Muscle of leg (tissue), 11 donors: ENCODE measurements around the gene RBBP8NL. TPM values are rescaled to one million over a fixed set of nuclear protein-coding genes. Genes with fewer than 3 reads are reported as not detected.

Experiments
- DNase-seq: peaks from one replicate; pipeline ENCODE4 v3.0.0; 2013
- H3K27ac ChIP-seq: one replicate; pipeline ENCODE4 v1.5.1; 2013; ENCODE audit warnings: mild to moderate bottlenecking, low read length, control low read depth
- H3K27me3 ChIP-seq: one replicate; pipeline ENCODE4 v1.6.1; 2013; ENCODE audit warnings: low read length; ENCODE audit not compliant: control insufficient read depth, insufficient read depth
- H3K36me3 ChIP-seq: one replicate; pipeline ENCODE4 v1.6.1; 2013; ENCODE audit warnings: low read length; ENCODE audit not compliant: control insufficient read depth, insufficient read depth
- H3K4me1 ChIP-seq: one replicate; pipeline ENCODE4 v1.6.1; 2013; ENCODE audit warnings: low read length; ENCODE audit not compliant: control insufficient read depth, insufficient read depth
- H3K4me3 ChIP-seq: one replicate; pipeline ENCODE4 v1.5.1; 2013; ENCODE audit warnings: low read length, control low read depth
- H3K9me3 ChIP-seq: replicated peaks from 2 replicates; pipeline ENCODE4 v1.6.1; 2013; ENCODE audit warnings: low read depth, low read length; ENCODE audit not compliant: control insufficient read depth
- WGBS: methylation state at CpG from one replicate; pipeline ENCODE4 v1.1.5; 2013; ENCODE audit warnings: missing lambda C conversion rate; ENCODE audit not compliant: insufficient coverage; 5-methylcytosine and 5-hydroxymethylcytosine counted together
- polyA plus RNA-seq, 8 donors: library from polyadenylated mRNA; unstranded; fragments of 120-200 nt; gene quantifications; one replicate each; pipeline versions ENCODE4 v1.2.1 to v1.2.3, GENCODE V29; 2013; ENCODE audit warnings: inconsistent platforms in 1 of 8, low replicate concordance in 1 of 8; ENCODE audit not compliant: insufficient read length in 8 of 8, insufficient read depth in 1 of 8
- total RNA-seq: library from RNA; stranded (reverse); fragments of 120-200 nt; gene quantifications from one replicate; pipeline ENCODE4 v1.2.4, GENCODE V29; 2013

RBBP8NL gene
- total and polyA plus RNA-seq, 9 donors, result 0.04 to 0.68 (median 0.11) TPM; not detected in 4

DNA sequence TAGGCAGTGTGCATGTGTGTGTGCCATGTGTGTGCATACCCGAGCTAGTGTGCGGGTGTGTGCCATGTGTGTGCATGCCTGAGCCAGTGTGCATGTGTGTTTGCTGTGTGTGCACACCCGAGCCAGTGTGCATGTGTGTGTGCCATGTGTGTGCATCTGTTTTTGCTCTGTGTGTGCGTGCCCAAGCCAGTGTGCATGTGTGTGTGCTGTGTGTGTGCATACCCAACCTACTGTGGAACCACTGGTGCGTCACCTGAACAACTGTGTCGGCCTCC is 5.7 kb downstream of the RBBP8NL start:
- Histone ChIP-seq H3K9me3 (no peaks in the 10 kb centered on the region), H3K27me3 (peaks cover 19% of the 10 kb centered on the region), H3K27ac (no peak overlapping the region), H3K36me3 (no peaks in the 10 kb centered on the region), H3K4me1 (peaks cover 3% of the 10 kb centered on the region), H3K4me3 (no peak overlapping the region)
- no peak for DNase-seq
- 93% methylated on average over 6 of the region's 6 CpGs for WGBS

DNA sequence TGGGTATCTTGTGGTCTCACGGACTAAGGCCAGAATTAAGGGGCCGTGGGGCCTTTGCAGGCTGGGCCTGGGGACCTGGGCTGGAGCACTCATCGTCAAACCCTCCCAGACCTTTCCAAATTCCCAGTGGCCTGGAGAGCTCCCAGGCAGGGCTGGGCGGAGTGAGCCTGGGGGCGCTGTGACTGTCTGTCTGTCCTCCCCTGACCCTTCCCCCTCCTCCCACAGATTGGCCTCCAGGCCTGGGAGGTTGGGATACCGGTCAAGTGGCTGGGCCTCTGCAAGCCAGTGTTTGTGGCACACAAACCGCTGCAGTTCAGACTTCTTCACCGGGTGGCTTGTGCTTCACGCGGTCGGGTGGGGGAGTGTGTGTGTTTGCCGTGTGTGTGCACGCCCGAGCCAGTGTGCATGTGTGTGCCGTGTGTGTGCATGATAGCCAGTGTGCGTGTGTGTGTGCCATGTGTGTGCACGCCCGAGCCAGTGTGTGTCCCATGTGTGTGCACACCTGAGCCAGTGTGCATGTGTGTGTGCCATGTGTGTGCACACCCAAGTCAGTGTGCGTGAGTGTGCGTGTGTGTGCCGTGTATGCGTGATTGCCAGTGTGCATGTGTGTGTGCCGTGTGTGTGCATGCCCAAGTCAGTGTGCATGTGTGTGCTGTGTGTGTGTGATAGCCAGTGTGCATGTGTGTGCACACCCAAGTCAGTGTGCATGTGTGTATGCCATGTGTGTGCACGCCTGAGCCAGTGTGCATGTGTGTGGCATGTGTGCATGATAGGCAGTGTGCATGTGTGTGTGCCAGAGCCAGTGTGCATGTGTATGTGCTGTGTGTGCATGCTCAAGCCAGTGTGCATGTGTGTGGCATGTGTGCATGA is 6.3 kb downstream of the RBBP8NL start:
- Histone ChIP-seq H3K9me3 (no peaks in the 10 kb centered on the region), H3K27me3 (peaks cover 21% of the 10 kb centered on the region), H3K36me3 (no peaks in the 10 kb centered on the region), H3K4me3 (no peak overlapping the region), H3K27ac (no peak overlapping the region), H3K4me1 (peaks cover 3% of the 10 kb centered on the region)
- 82% methylated on average over 21 of the region's 24 CpGs for WGBS
- DNase-seq, result no peak

DNA sequence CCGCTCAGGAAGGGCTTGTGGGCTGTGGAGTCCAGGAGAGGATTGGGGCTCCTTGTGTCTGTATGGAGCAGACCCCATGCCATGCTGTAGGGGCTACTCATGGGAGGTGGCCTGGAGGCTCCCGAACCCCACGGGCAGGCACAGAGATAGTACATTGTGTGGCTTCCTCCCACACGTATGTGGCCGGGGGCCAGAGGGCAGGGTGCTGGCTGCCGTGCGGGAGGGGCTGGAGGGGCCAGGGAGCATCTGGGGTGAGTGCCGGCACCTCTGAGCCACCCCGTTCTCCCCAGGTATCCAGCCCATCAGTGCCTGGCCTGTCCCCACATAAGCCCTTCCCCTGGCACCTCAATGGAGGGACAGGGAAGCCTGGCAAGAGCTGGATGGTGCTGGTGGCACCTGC is 7.6 kb downstream of the RBBP8NL start:
- Histone ChIP-seq H3K36me3 (no peaks in the 10 kb centered on the region), H3K4me1 (peaks cover 3% of the 10 kb centered on the region), H3K27ac (no peak overlapping the region), H3K27me3 (peaks cover 21% of the 10 kb centered on the region), H3K4me3 (no peak overlapping the region), H3K9me3 (no peaks in the 10 kb centered on the region)
- no peak for DNase-seq
- WGBS, result 87% methylated on average over 9 of the region's 9 CpGs

DNA sequence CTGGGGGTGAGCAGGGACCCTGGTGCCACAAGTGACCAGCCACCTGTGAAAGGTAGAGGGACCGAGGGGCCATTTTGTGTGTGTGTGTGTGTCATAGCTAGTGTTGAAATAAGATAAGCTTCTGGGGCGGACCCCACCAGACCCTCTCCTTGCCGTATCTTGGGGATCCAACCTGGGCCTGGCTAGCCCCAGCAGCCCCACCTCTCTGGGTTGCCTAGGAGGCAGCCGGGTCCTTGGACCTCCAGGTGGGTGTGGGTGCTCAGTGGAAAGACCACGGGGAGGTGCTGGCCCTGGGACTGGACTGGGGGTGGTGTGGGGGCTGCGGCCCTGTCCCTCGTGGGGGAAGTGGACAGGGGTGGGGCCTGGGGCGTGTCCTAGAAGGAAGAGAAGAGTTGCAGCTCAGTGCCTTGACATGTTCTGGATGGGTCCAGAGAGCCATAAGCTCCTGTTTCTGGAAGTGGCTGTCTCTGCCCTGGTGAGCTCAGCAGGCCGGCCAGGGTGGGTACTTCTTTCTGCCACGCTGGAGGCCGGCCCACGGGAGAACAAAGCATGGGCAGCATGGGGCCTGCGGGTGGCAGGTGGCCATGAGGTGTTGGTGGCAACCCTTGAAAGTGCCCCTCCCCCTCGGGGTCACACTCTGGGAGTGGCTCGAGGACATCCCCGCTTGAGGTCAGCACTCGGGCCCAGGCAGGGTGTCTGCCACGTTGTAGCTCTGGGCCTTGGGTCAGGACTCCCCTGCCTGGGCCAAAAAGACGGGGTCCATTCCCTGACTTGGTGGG is 8.4 kb downstream of the RBBP8NL start:
- 74% methylated on average over 17 of the region's 19 CpGs for WGBS
- peaks cover 16% of the 10 kb centered on the region for H3K27me3 ChIP-seq
- peaks cover 5% of the 10 kb centered on the region for H3K4me1 ChIP-seq

DNA sequence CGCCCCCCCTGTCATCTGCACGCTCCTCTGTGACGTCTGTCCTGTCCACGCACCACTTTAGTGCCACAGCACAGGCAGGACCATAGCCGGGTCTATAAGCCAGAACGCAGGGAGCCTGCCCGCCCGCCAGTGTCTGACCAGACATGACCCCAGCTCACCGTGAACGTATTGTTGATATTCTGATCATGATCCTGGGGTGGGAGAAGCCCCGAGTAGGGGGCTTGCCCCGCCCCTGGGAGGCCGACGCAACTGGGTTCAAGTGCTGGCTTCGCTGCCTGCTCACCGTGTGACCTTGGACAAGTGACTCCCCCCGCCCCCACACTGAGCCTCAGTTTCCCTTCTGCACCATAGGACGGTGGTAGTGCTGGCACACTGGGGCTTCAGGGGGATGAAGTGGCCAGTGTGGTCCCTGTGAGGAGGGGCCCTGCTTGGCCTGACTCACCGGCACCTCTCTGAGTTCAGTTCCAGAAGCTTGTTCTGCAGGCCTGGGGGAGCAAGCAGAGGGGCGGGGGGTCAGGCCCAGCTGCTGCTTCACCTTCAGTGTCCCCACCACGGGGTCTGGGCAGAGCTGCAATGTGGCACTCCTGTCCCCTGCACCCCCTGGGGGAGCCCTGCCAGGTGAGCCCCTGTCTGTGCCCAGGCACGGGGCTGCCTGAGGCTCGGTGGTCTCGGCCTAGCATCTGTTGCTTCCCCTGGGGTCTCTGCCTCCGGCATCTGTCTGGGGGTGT is 9.2 kb downstream of the RBBP8NL start:
- peaks cover 9% of the 10 kb centered on the region for H3K27me3 ChIP-seq
- H3K4me1 ChIP-seq, result peaks cover 3% of the 10 kb centered on the region
- no peak overlapping the region for H3K4me3 ChIP-seq
- DNase-seq, result no peak
- no peaks in the 10 kb centered on the region for H3K36me3 ChIP-seq
- no peaks in the 10 kb centered on the region for H3K9me3 ChIP-seq
- no peak overlapping the region for H3K27ac ChIP-seq
- WGBS, result 82% methylated on average over 21 of the region's 25 CpGs

More for the DNA sequence above, 8.4 kb downstream of the RBBP8NL start:
- Histone ChIP-seq H3K36me3 (no peaks in the 10 kb centered on the region), H3K27ac (no peak overlapping the region), H3K9me3 (no peaks in the 10 kb centered on the region), H3K4me3 (no peak overlapping the region)
- no peak for DNase-seq

DNA sequence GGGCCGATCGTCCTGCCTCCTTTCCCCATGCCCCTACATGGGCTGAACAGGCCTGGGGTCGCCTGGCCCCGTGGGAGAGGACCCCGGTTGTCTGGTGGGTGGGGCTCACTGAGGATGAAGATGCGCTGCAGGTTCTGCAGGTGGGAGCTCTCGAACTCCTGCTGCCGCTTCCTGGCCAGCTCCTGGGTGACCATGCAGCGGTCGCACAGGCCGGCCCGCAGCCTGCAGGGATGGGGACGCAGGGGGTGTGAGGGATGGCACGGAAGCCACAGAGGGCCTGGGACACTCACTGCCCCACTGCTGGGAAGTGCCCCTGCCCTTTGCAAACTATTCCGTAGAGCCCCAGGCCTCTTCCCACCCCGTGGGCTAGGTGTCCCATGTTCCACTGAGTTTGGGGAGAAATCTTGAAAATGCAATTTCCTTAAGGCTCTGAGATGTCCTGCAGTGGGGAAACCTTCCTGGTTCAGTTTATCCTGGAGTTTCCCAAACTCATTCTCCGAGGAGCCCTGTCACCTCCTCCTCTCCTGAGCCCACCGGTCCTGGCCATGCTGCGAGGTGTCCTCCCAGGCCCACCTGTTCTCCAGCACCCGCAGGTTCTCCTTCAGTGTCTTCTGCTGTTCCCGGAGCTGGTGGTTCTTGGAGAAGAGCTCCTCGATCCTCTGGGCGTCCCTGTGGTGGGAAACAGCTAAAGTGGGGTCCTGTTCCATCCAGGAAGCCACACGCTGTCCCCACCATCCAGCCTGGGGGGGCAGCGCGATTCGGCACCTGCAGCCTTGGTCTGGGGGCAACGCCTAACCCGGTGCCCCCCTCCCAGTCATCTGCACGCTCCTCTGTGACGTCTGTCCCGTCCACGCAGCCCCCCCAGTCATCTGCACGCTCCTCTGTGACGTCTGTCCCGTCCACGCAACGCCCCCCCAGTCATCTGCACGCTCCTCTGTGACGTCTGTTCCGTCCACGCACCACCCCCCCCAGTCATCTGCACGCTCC is 10.4 kb downstream of the RBBP8NL start:
- Histone ChIP-seq H3K4me1 (peaks cover 3% of the 10 kb centered on the region), H3K4me3 (no peak overlapping the region), H3K27me3 (peaks cover 6% of the 10 kb centered on the region), H3K27ac (no peak overlapping the region), H3K36me3 (no peaks in the 10 kb centered on the region), H3K9me3 (no peaks in the 10 kb centered on the region)
- DNase-seq, result no peak
- 79% methylated on average over 25 of the region's 43 CpGs for WGBS

DNA sequence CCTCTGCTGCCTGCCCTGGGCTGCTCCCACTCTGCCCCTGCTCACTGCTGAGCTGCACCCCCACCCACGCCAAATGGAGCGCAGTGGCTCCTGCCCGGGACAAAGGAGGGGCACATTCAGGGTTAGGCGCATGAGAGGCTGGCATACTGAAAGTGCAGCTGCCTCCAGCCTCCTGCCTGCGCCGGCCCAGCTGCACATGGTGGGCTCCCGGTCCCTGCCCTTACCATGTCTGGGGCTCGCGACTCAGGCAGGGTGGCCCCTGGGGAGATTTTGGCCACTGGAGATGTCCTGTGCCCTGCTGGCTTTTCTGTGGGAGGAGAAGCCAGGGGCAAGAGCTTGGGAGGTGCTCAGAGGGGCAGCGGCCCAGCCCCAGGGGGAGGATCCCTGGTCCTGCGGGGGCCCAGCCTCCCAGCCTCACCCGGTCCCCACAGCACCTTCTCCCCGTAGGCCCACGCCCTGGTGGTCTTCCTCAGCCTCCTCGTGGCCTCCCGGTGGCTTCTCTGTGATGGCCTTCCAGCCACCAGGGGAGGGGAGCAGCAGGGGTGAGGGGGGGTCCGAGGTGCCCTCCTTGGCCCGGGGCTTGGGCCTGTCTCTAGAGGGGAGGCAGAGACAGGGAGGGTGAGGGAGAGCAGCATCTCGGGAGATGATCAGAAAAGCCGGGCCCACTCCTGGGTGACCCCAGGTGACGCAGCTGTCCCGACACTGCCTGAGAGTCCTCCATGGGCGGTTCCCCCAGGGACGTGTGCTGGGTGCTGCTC is 11.8 kb downstream of the RBBP8NL start:
- no peak for DNase-seq
- Histone ChIP-seq H3K27me3 (peaks cover 6% of the 10 kb centered on the region), H3K4me3 (no peak overlapping the region), H3K27ac (no peak overlapping the region), H3K36me3 (no peaks in the 10 kb centered on the region), H3K4me1 (peaks cover 4% of the 10 kb centered on the region), H3K9me3 (no peaks in the 10 kb centered on the region)
- WGBS, result 76% methylated on average over 21 of the region's 24 CpGs

DNA sequence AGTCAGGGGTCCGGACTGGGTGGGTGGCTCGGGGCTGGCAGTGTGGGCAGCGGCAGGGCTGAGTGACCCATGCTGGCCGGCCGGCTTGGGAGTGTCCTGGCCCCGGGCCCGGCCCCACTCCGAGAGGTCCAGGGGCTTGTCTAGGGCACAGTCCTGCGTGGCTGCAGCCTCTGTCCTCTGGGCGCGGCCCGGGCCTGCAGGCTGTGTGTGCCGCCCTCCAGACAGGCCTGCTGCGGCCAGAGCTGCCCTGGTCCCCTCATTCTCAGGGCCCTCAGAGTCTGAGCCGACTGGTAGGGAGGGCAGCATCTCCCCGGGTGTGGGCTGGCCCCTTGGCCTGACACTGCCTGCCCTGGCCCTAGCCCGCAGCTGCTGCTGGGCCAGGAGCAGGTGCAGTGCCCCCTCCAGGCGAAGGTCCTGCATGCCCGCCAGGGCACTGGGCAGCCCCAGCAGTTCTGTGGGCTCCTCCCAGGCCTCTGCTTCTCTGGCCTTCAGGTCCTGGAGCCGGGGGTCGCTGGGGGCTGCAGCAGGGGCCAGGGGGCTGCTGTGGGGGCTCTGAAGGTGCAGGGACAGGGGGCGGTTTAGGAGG is 13.3 kb downstream of the RBBP8NL start:
- 79% methylated on average over 20 of the region's 22 CpGs for WGBS
- no peaks in the 10 kb centered on the region for H3K36me3 ChIP-seq
- no peak for DNase-seq

More for the DNA sequence above, 13.3 kb downstream of the RBBP8NL start:
- H3K9me3 ChIP-seq, result no peaks in the 10 kb centered on the region
- peaks cover 11% of the 10 kb centered on the region for H3K27me3 ChIP-seq
- H3K4me1 ChIP-seq, result peaks cover 20% of the 10 kb centered on the region
- H3K4me3 ChIP-seq, result no peak overlapping the region
- no peak overlapping the region for H3K27ac ChIP-seq
